HL-60 (cell line): Measurements from ENCODE around the gene PKP4.
"Not testable (repeated sequence)": the region's sequence is repeated elsewhere in the genome, so short reads cannot be mapped to it uniquely, and the experiment has no call there.

Source experiments
- DNase-seq, 2 experiments: peaks; one replicate each; pipeline ENCODE4 v3.0.0-alpha.2; 2010 to 2020; ENCODE audit warnings: low read depth in 1 of 2, low spot score in 1 of 2
- H3K27ac ChIP-seq: fragments of 250-450 bp; sonication (Bioruptor Pico); replicated peaks from 2 replicates; pipeline ENCODE4 v1.5.1; 2020; ENCODE audit warnings: mild to moderate bottlenecking, moderate library complexity
- H3K27me3 ChIP-seq: fragments of 250-450 bp; sonication (Bioruptor Pico); 2 replicates; pipeline ENCODE4 v1.5.1; 2021; ENCODE audit warnings: mild to moderate bottlenecking, moderate library complexity; ENCODE audit not compliant: insufficient read depth, poor library complexity, severe bottlenecking
- H3K4me3 ChIP-seq: replicated peaks from 2 replicates; pipeline ENCODE4 v1.5.1; 2011; ENCODE audit warnings: mild to moderate bottlenecking, control low read depth, low read length; ENCODE audit not compliant: insufficient read depth
- CTCF ChIP-seq: IDR thresholded peaks from one replicate; pipeline ENCODE4 v1.5.1; 2011; ENCODE audit warnings: low read length, control low read depth, inconsistent platforms; ENCODE audit not compliant: insufficient read depth
- GABPA ChIP-seq: IDR thresholded peaks from 2 replicates; pipeline ENCODE4 v1.6.1; 2012; ENCODE audit warnings: low read depth
- POLR2AphosphoS5 ChIP-seq: IDR thresholded peaks from 2 replicates; pipeline ENCODE4 v1.6.1; 2012; ENCODE audit warnings: low read depth
- SPI1 ChIP-seq: IDR thresholded peaks from 2 replicates; pipeline ENCODE4 v1.6.1; 2012; ENCODE audit warnings: low read depth, mild to moderate bottlenecking, borderline replicate concordance
- TF ChIP-seq, protein P1 (sequence below): IDR thresholded peaks from 2 replicates; pipeline ENCODE4 v1.6.1; 2012; ENCODE audit warnings: low read depth; ENCODE audit not compliant: insufficient replicate concordance

The PKP4 gene

DNA sequence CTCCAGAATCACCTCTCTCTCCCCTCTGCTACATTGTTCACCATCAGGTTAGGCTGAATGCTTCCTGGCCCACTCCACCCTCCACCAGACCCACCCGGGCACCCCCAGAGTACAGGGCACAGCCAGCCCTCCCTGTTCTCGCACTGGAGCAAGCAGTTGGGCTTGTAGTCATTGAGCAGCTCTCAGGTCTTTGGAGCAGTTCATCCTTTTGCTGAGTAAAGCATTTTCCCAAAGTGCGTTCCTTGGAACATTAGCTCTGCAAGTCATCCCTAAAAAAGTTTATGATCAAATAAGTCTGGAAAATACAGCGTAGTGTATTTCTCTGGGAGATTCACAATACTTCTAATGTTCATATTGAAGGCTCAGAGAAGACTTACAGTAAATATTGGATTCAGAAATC is 234.9 kb downstream of the PKP4 start:
- TF ChIP-seq GABPA (no peak), CTCF (no peak), POLR2AphosphoS5 (no peak), SPI1 (no peak)
- TF ChIP-seq, protein P1, sequence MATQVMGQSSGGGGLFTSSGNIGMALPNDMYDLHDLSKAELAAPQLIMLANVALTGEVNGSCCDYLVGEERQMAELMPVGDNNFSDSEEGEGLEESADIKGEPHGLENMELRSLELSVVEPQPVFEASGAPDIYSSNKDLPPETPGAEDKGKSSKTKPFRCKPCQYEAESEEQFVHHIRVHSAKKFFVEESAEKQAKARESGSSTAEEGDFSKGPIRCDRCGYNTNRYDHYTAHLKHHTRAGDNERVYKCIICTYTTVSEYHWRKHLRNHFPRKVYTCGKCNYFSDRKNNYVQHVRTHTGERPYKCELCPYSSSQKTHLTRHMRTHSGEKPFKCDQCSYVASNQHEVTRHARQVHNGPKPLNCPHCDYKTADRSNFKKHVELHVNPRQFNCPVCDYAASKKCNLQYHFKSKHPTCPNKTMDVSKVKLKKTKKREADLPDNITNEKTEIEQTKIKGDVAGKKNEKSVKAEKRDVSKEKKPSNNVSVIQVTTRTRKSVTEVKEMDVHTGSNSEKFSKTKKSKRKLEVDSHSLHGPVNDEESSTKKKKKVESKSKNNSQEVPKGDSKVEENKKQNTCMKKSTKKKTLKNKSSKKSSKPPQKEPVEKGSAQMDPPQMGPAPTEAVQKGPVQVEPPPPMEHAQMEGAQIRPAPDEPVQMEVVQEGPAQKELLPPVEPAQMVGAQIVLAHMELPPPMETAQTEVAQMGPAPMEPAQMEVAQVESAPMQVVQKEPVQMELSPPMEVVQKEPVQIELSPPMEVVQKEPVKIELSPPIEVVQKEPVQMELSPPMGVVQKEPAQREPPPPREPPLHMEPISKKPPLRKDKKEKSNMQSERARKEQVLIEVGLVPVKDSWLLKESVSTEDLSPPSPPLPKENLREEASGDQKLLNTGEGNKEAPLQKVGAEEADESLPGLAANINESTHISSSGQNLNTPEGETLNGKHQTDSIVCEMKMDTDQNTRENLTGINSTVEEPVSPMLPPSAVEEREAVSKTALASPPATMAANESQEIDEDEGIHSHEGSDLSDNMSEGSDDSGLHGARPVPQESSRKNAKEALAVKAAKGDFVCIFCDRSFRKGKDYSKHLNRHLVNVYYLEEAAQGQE = no peak
- H3K27ac ChIP-seq = no peak overlapping the region
- no peaks in the 10 kb centered on the region for H3K27me3 ChIP-seq
- no peak overlapping the region for H3K4me3 ChIP-seq
- DNase-seq = no peak

- TF ChIP-seq POLR2AphosphoS5 = no peak
- no peak overlapping the region for H3K27ac ChIP-seq
- peak in 1 of 2 experiments; percentile 2 for DNase-seq
- H3K4me3 ChIP-seq = no peak overlapping the region
- H3K27me3 ChIP-seq = no peaks in the 10 kb centered on the region
Measured at GRCh38 chr2:158692372-158693103, 235.8 kb downstream of the PKP4 start.

DNA sequence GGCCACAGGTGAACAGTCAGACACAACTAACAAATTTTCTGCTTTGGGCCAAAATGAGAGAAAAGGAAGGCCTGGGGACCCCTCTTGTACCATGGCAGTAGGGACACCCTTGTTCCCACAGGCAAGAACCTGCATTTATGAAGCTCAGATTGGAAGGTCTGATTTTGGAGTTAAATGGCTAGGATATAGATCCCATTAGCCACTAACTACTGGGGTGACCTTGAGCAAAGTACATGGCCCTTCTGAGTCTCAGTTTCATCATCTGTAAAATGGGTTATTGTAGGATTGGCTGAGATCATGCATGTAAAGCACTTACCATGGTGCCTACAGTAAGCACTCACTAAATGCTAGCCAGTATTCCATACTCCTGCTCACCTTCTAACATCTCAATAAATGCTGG is 236.7 kb downstream of the PKP4 start:
- H3K27me3 ChIP-seq = no peaks in the 10 kb centered on the region
- no peak overlapping the region for H3K27ac ChIP-seq
- H3K4me3 ChIP-seq = no peak overlapping the region
- TF ChIP-seq SPI1 (no peak), POLR2AphosphoS5 (no peak), CTCF (no peak), GABPA (no peak)
- TF ChIP-seq, protein P1 = no peak
- no peak for DNase-seq

DNA sequence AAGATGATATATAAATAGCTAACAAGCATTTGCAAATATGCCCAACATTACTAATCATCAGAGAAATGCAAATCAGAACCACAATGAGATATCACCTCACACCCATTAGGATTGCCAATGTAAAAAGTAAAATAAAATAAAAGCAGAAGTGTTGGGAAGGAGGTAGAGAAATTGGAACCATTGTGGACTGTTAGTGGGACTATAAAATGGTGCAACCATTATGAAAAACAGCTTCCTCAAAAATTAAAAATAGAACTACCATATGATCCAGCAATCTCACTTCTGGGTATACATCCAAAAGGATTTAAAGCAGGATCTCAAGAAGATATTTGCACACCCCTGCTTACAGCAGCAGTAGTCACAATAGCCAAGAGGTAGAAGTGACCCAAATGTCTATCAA is 238.6 kb downstream of the PKP4 start:
- TF ChIP-seq SPI1 (peak; percentile 66), GABPA (no peak)
- no peak for DNase-seq
- Histone ChIP-seq H3K27ac (no peak overlapping the region), H3K27me3 (no peaks in the 10 kb centered on the region), H3K4me3 (no peak overlapping the region)

DNA sequence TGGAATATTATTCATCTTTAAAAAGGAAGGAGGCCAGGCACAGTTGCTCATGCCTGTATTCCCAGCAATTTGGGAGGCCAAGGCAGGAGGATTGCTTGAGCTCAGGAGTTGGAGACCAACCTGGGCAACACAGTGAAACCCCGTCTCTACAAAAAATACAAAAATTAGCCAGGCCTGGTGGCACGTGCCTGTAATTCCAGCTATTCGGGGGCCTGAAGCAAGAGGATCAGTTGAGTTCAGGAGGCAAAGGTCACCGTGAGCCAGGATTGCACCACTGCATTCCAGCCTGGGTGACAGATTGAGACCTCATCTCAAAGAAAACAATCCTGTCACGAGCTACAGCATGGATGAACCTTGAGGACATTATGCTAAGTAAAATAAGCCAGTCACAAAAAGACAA is 239.0 kb downstream of the PKP4 start:
- not testable (repeated sequence) for H3K27me3 ChIP-seq, H3K4me3 ChIP-seq, DNase-seq, H3K27ac ChIP-seq
